SU-DHL-6 (cell line): Measurements from ENCODE around the gene TTBK1.

Experiments used
- H2AFZ ChIP-seq: fragments of 200-600 bp; sonication (generic); 2 replicates; pipeline ENCODE4 v1.6.1; 2014; ENCODE audit warnings: low read depth, mild to moderate bottlenecking, moderate library complexity, mixed read lengths, antibody characterized with exemption, low read length; ENCODE audit not compliant: severe bottlenecking
- H3F3A ChIP-seq: fragments of 200-600 bp; shearing (Covaris generic); 2 replicates; pipeline ENCODE4 v1.6.0; 2016; ENCODE audit warnings: antibody characterized with exemption, mild to moderate bottlenecking; ENCODE audit not compliant: insufficient read depth
- H3K27ac ChIP-seq: fragments of 200-600 bp; sonication (generic); 2 replicates; pipeline ENCODE4 v1.5.1; 2016; ENCODE audit warnings: low read depth, mild to moderate bottlenecking, low read length, moderate library complexity, mixed read lengths
- H3K27me3 ChIP-seq: fragments of 200-600 bp; sonication (generic), shearing (Covaris generic); 2 replicates; pipeline ENCODE4 v1.6.0; 2014; ENCODE audit warnings: mild to moderate bottlenecking, low read length
- H3K36me3 ChIP-seq: fragments of 200-600 bp; sonication (generic); 2 replicates; pipeline ENCODE4 v1.6.1; 2014; ENCODE audit warnings: mild to moderate bottlenecking, low read length, mixed read lengths
- H3K4me2 ChIP-seq: fragments of 300-600, 200-600 bp; shearing (Covaris generic), sonication (generic); 2 replicates; pipeline ENCODE4 v1.6.0; 2014; ENCODE audit warnings: low read length, low read depth, mild to moderate bottlenecking; ENCODE audit not compliant: poor library complexity, severe bottlenecking
- H3K4me3 ChIP-seq: fragments of 200-600 bp; sonication (generic); 2 replicates; pipeline ENCODE4 v1.5.1; 2014; ENCODE audit warnings: antibody characterized with exemption, low read length, mild to moderate bottlenecking, mixed read lengths; ENCODE audit not compliant: insufficient read depth, poor library complexity, severe bottlenecking
- H3K79me2 ChIP-seq: fragments of 200-600 bp; sonication (generic); 2 replicates; pipeline ENCODE4 v1.6.1; 2014; ENCODE audit warnings: mild to moderate bottlenecking, low read length, moderate library complexity; ENCODE audit not compliant: insufficient read depth
- H3K9ac ChIP-seq: fragments of 200-600 bp; sonication (generic); 2 replicates; pipeline ENCODE4 v1.7.0; 2014; ENCODE audit warnings: mild to moderate bottlenecking, low read length
- H3K9me2 ChIP-seq: fragments of 200-600 bp; sonication (generic); replicated peaks from 2 replicates; pipeline ENCODE4 v1.6.1; 2014; ENCODE audit warnings: low read length; ENCODE audit not compliant: insufficient read depth
- H3K9me3 ChIP-seq: fragments of 200-600 bp; sonication (generic); 2 replicates; pipeline ENCODE4 v1.6.1; 2014; ENCODE audit warnings: low read length, mixed read lengths; ENCODE audit not compliant: insufficient read depth
- H4K20me1 ChIP-seq: fragments of 200-600 bp; sonication (generic); 2 replicates; pipeline ENCODE4 v1.6.1; 2014; ENCODE audit warnings: low read depth, mild to moderate bottlenecking, antibody characterized with exemption, low read length, moderate library complexity, mixed read lengths
- EZH2phosphoT487 ChIP-seq: fragments of 200-600 bp; sonication (generic), shearing (Covaris generic); conservative IDR thresholded peaks from 2 replicates; pipeline ENCODE4 v1.6.1; 2018; ENCODE audit warnings: mild to moderate bottlenecking, antibody characterized with exemption, low read length, moderate library complexity, mixed read lengths
- TF ChIP-seq, protein P1 (sequence below): fragments of 200-600 bp; sonication (generic); IDR thresholded peaks from one replicate; pipeline ENCODE4 v1.5.1; 2017; ENCODE audit warnings: antibody characterized with exemption, mild to moderate bottlenecking, low read length, moderate library complexity; ENCODE audit not compliant: insufficient read depth, poor library complexity, severe bottlenecking

TTBK1 gene

GRCh38 chr6:43226192-43226851, 17.0 kb upstream of the TTBK1 start:
- H2AFZ ChIP-seq: no peak overlapping the region
- no peaks in the 10 kb centered on the region for H3K27me3 ChIP-seq
- no peak for TF ChIP-seq EZH2phosphoT487
- TF ChIP-seq, protein P1, sequence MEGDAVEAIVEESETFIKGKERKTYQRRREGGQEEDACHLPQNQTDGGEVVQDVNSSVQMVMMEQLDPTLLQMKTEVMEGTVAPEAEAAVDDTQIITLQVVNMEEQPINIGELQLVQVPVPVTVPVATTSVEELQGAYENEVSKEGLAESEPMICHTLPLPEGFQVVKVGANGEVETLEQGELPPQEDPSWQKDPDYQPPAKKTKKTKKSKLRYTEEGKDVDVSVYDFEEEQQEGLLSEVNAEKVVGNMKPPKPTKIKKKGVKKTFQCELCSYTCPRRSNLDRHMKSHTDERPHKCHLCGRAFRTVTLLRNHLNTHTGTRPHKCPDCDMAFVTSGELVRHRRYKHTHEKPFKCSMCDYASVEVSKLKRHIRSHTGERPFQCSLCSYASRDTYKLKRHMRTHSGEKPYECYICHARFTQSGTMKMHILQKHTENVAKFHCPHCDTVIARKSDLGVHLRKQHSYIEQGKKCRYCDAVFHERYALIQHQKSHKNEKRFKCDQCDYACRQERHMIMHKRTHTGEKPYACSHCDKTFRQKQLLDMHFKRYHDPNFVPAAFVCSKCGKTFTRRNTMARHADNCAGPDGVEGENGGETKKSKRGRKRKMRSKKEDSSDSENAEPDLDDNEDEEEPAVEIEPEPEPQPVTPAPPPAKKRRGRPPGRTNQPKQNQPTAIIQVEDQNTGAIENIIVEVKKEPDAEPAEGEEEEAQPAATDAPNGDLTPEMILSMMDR: no peak
- H3K9me3 ChIP-seq: no peaks in the 10 kb centered on the region
- H3K4me3 ChIP-seq: no peak overlapping the region
- peaks cover 4% of the 10 kb centered on the region for H3K36me3 ChIP-seq
- no peaks in the 10 kb centered on the region for H3K9me2 ChIP-seq
- H3K27ac ChIP-seq: peak overlapping the region; percentile 89
- peaks cover 33% of the 10 kb centered on the region for H3F3A ChIP-seq
- no peak overlapping the region for H3K9ac ChIP-seq
- H3K79me2 ChIP-seq: peaks cover 18% of the 10 kb centered on the region
- H4K20me1 ChIP-seq: no peaks in the 10 kb centered on the region
- no peak overlapping the region for H3K4me2 ChIP-seq

GRCh38 chr6:43228951-43229802, 14.1 kb upstream of the TTBK1 start, which contains the start of gene DNPH1:
DNPH1 (minus strand) TSS chr6:43229481; CDS start chr6:43229456, 25 bp downstream.
- Histone ChIP-seq H3K36me3 (peaks cover 4% of the 10 kb centered on the region; the same call in 1 of the 2 replicates), H2AFZ (peak within 1 kb of the TSS; percentile 44)

DNA sequence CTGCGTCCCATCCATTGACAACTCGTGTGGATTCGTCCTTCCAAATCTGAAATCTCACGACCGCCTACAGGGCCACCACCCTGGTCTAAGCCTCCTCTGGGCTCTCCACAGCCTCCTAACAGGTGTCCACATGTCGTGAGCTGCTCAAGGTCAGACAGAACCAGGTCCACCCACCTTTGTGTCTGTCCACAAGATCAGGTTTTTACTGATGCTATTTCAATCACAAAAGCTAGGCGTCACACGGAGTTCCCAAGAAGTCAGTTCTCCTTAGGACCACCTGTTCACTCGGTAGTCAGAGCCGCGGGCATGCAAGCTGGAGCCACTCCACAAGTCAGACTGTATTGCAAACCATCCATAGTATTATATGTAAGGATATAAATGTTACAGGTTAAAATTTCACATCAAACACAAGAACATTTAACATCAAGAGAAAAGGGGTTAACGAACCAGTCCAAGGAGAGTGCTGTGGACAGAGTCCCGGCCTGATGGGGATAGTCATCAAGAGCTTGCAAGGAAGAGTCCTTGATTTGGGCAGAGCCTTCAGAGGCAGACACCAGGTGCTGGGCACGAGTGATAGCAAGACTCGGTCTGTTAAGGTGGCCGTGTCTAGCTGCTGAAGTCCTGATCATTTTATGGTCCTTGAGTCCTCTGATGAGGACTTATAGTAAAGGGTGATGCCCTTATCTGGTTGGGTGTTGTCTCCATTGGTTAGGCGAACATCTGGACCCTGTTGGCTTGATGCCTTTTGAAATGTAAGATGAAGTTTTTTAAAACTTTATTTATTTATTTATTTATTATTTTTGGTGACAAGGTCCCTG, 13.3 kb upstream of the TTBK1 start:
- TF ChIP-seq EZH2phosphoT487: no peak
- TF ChIP-seq, protein P1: no peak
- no peaks in the 10 kb centered on the region for H3K9me3 ChIP-seq
- no peak overlapping the region for H3K4me3 ChIP-seq
- H3K36me3 ChIP-seq: peaks cover 4% of the 10 kb centered on the region; the same call in 1 of the 2 replicates
- H3K27me3 ChIP-seq: no peaks in the 10 kb centered on the region
- 0 out of 2 replicates have a peak overlapping the region, but pooled peaks have one; percentile 66 for H3K9ac ChIP-seq
- H3K9me2 ChIP-seq: no peaks in the 10 kb centered on the region
- no peaks in the 10 kb centered on the region for H4K20me1 ChIP-seq
- H3K79me2 ChIP-seq: peaks cover 18% of the 10 kb centered on the region
- peak overlapping the region; percentile 59 for H3K4me2 ChIP-seq
- H3F3A ChIP-seq: peaks cover 18% of the 10 kb centered on the region
- H3K27ac ChIP-seq: no peak overlapping the region
- H2AFZ ChIP-seq: peak overlapping the region; percentile 44

More at GRCh38 chr6:43228951-43229802, 14.1 kb upstream of the TTBK1 start, which contains the start of gene DNPH1:
- H3K79me2 ChIP-seq: peaks cover 18% of the 10 kb centered on the region
- peak within 1 kb of the TSS; percentile 49 for H3K27ac ChIP-seq
- peaks cover 24% of the 10 kb centered on the region for H3F3A ChIP-seq
- H4K20me1 ChIP-seq: no peaks in the 10 kb centered on the region
- TF ChIP-seq, protein P1: peak; percentile 99
- TF ChIP-seq EZH2phosphoT487: no peak
- H3K9me3 ChIP-seq: no peaks in the 10 kb centered on the region
- peak within 1 kb of the TSS; percentile 66 for H3K9ac ChIP-seq
- no peaks in the 10 kb centered on the region for H3K27me3 ChIP-seq
- H3K4me2 ChIP-seq: peak within 1 kb of the TSS; percentile 59
- H3K4me3 ChIP-seq: peak within 1 kb of the TSS; percentile 63
- no peaks in the 10 kb centered on the region for H3K9me2 ChIP-seq
